AG20443 (cell line): Measurements from ENCODE around the gene ATE1.

Experiments used
- DNase-seq: peaks from one replicate; pipeline ENCODE4 v3.0.0; 2012; ENCODE audit warnings: low spot score, mixed read lengths

The ATE1 gene

DNA sequence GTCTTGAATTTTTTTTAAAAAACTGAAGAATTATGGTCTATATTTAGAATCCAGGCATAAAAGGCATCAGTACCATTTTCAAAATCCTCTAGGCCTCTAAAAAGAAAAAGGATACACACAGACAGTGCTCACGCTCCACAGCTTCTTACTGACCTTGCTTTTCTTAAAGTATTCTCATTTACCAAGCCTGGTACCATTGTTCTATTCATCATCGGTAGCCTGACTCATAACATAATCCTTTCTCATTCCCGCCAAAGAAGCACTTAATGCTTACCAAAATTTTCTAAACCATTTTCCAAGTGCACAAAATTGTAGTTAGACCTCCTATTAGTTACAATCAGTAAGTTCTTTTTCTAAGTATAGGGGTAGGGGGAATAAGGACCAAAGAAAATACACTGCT is 54.6 kb downstream of the ATE1 start:
- DNase-seq: no peak

- DNase-seq: no peak
Measured at GRCh38 chr10:121870413-121870812, 57.4 kb downstream of the ATE1 start.

- DNase-seq: no peak
Measured at GRCh38 chr10:121865554-121865953, 62.3 kb downstream of the ATE1 start.

GRCh38 chr10:121864653-121865052 is 63.2 kb downstream of the ATE1 start:
- DNase-seq: no peak

DNA sequence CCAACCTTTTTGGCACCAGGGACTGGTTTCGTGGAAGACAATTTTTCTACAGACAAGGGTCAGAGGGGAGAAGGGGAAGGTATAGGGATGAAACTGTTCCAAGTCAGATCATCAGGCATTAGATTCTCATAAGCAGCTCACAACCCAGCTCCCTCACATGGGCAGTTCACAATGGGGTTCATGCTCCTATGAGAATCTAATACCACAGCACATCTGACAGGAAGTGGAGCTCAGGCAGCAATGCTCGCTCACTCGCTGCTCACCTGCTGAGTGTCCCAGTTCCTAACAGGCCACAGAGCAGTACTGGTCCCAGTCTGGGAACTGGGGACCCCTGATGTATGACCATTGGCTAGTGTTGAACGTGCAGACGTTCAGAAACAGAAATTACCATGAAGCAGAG is 63.7 kb downstream of the ATE1 start:
- DNase-seq: no peak

DNA sequence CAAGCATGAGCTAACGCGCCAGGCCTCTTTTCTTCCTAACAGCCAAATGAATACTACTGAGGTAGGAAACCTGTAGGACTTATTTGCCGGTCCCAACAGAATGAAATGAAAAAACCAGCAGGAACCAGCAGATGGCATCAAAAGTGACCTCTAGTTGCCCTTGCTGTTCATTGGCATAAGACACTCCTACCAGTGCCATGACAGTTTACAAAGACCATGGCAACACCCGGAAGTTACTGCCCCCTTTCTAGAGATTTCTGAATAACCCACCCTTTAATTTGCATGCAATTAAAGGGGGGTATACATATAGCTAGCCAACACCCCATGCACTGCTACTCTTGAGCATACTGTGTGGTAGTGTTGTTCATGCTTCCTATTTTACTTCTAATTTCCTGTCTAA is 65.2 kb downstream of the ATE1 start:
- no peak for DNase-seq

DNA sequence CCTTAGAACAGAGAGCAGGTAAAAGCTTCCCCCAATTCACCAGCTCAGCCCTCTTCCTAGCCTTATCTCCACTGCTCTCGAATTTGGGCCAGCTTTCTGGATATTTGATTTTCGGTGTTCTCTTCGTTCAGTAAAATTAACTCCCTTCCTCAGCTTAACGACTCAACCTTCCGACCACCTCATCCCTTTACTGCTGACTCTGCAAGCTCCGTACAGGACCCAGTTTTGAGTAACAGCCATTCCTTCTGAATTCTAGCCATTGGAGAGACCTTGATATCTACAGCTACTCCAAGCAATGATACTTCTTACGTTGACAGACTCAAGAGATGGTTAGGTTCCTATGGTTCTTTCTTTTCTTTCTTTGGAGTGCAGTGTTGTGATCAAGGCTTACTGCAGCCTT is 65.8 kb downstream of the ATE1 start:
- DNase-seq: no peak

DNA sequence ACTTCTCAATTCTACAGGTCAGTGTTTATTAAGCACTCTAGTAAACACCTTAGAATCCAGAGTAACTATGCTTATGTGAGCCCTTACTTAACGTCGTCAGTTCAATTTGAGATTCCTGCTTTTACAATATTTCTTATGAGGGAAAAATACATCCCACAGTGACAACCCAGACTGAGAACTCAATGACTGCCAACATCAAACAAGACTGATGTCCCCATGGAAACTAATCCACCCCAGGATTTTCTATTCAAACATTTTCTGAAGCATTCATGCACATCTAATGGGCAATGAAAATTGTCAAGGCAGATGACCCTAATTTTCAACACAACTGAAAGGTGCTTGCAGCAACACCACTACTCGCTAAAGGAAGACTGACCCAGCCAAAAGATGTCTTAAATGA is 67.0 kb downstream of the ATE1 start:
- no peak for DNase-seq

GRCh38 chr10:121854809-121855445 is 72.9 kb downstream of the ATE1 start:
- no peak for DNase-seq

- DNase-seq: no peak
Measured at GRCh38 chr10:121853950-121854349, 73.9 kb downstream of the ATE1 start.

GRCh38 chr10:121851786-121852185 is 76.0 kb downstream of the ATE1 start:
- no peak for DNase-seq

- DNase-seq: no peak
Measured at GRCh38 chr10:121848082-121848481, 79.7 kb downstream of the ATE1 start.

GRCh38 chr10:121846555-121846954 is 81.3 kb downstream of the ATE1 start:
- no peak for DNase-seq

DNA sequence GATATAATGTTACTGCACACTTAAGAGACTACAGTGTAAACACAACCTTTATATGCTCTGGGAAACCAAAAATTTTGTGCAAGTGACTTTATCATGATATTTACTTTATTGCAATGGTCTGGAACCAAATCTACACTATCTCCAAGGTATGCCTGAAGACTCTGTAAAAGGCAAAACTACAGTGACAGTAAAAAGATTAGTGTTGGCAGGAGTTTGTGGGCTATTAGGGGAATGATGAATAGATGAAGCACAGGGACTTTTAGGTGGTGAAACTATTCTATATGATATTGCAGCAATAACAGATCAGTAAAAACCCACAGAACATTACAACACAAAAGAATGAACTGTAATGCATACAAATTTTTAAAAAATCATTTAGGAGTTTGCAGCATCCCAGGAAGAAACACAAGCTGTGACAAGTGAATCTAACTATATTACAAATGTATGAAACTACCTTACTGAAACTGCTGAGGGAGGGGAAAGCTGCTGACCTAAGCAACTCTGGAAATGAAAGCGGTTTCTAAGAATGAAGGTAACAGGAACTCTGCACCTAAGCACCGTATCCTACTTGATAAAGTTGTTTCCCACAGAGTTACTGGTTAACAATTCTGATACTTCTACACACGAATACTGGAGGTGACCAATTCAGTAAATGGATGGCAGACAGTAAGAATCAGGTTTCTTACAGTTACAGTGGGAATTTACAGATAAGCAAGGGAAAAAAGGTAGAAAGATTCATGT is 82.6 kb downstream of the ATE1 start:
- DNase-seq: no peak

DNA sequence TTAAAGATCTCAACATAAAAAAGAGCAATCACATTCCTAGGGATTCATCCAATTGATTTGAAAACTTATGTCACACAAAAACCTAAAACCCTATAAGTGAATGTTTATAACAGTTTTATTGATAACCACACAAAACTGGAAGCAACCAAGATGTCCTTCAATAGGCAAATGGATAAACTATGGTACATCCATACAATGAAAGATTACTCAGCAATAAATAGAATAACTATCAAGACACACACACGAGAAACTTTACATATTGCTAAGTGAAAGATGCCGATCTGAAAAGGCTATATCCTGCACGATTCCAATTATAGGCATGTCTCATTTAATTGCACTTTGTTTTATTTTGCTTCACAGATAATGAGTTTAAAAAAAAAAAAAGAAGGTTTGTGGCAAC is 83.3 kb downstream of the ATE1 start:
- DNase-seq: no peak

DNA sequence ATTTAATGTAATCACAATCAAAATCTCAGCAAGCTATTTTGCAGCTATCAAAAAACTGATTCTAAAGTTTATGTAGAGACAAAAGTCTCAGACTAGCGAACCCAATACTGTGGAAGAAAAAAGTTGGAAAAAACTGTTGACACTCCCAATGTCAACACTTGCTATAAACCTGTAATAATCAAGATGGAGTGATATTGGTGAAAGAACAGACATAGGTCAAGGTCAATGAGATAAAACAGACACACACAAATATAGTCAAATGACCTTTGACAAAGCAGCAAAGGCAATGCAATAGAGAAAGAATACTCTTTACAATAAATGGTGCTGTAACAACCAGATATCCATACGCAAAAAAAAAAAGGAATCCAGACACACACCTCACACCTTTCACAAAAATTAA is 84.5 kb downstream of the ATE1 start:
- no peak for DNase-seq

- DNase-seq: no peak
Measured at GRCh38 chr10:121841862-121842261, 86.0 kb downstream of the ATE1 start.

GRCh38 chr10:121838931-121839330 is 88.9 kb downstream of the ATE1 start:
- no peak for DNase-seq

GRCh38 chr10:121838149-121838548 is 89.7 kb downstream of the ATE1 start:
- no peak for DNase-seq

- no peak for DNase-seq
Measured at GRCh38 chr10:121836171-121836570, 91.7 kb downstream of the ATE1 start.

- no peak for DNase-seq
Measured at GRCh38 chr10:121835376-121835775, 92.5 kb downstream of the ATE1 start.

DNA sequence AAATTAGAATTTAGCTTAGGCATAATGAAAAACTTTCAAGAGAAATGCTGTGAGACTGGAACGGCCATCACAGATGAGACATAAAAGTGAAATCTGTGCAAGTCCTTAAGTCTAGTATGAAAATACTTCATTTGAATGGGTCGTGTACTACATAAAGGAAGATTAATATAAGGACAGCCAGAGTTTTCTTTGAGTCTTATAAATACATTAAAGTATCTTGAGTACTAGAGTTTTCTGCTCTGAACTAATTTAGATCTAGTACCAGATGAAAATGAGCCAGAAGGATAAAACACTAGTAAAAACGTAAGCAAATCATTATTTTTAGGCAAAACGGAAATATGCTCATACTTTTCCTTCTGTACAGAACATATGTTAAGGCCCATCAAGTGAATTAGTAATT is 93.1 kb downstream of the ATE1 start:
- no peak for DNase-seq

DNA sequence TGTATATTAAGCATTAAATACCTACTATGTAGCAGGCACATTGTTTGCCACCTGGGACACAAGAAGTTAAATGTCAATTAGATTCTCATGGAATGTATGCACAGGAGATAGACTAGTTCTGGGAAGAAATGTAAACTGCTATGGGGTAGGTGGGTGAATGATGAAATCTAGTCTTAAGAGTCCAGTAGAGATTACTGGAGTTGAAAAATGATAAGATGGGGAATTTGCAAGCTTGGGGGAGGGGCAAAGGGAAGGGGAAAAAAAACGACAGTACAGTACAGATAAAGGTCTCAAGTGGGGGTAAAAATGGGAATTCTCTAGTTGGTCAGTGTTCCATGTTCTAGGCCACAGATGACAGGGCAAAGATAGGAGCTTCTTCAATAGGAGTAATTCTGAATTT is 94.4 kb downstream of the ATE1 start:
- no peak for DNase-seq

DNA sequence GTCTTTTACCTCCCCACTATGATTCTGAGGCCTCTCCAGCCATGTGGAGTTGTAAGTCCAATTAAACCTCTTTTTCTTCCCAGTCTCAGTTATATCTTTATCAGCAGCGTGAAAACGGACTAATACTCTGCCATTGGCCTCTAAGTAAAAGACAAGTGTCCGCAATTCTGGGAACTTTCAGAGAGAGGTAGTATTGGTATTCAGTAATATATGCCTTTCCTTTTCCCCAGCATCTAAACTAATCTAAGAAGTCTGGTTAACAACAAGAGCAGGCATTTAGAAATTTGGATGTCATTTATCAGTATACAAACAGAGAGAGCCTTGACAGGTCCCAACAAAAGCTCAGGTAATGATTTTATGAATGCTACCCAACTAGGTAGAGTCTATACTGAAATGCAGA is 95.2 kb downstream of the ATE1 start:
- no peak for DNase-seq
